Mesothelial cell of epicardium (in vitro differentiated cells): ENCODE data around the gene RBM20. TPM values are rescaled to one million over a fixed set of nuclear protein-coding genes. Genes with fewer than 3 reads are reported as not detected.
A peak's percentile ranks its signal among the peaks of the same experiment; 100 is the strongest.

Experiments
- DNase-seq, 2 experiments: peaks; one replicate each; pipeline ENCODE4 v3.0.0; 2021; ENCODE audit warnings: low spot score in 2 of 2; ENCODE audit not compliant: unreplicated experiment in 2 of 2
- H3K27ac Mint-ChIP-seq: 2 replicates; pipeline ENCODE4 v1.8.0; 2021; ENCODE audit warnings: mixed read lengths
- H3K27me3 Mint-ChIP-seq: 2 replicates; pipeline ENCODE4 v1.8.0; 2021; ENCODE audit warnings: low read depth, mixed read lengths
- H3K36me3 Mint-ChIP-seq: 2 replicates; pipeline ENCODE4 v1.8.0; 2021; ENCODE audit warnings: mixed read lengths
- H3K4me1 Mint-ChIP-seq: 2 replicates; pipeline ENCODE4 v1.8.0; 2021; ENCODE audit warnings: mixed read lengths
- H3K4me3 Mint-ChIP-seq: 2 replicates; pipeline ENCODE4 v1.8.0; 2021; ENCODE audit warnings: mild to moderate bottlenecking, moderate library complexity, mixed read lengths
- H3K9me3 Mint-ChIP-seq: 2 replicates; pipeline ENCODE4 v1.8.0; 2021; ENCODE audit warnings: mixed read lengths
- total RNA-seq: library from RNA; stranded (reverse); gene quantifications from 3 replicates; pipeline ENCODE4 v1.2.1, GENCODE V29; 2021
- TF ChIP-seq, protein P1 (sequence below): fragments of 200-600 bp; sonication (generic); IDR thresholded peaks from one replicate; pipeline ENCODE4 v1.5.0; 2021; ENCODE audit warnings: antibody characterized with exemption; ENCODE audit not compliant: unreplicated experiment

Gene RBM20
- total RNA-seq: 20.5 to 23.3 TPM (median 20.7 TPM) in 3 replicates

DNA sequence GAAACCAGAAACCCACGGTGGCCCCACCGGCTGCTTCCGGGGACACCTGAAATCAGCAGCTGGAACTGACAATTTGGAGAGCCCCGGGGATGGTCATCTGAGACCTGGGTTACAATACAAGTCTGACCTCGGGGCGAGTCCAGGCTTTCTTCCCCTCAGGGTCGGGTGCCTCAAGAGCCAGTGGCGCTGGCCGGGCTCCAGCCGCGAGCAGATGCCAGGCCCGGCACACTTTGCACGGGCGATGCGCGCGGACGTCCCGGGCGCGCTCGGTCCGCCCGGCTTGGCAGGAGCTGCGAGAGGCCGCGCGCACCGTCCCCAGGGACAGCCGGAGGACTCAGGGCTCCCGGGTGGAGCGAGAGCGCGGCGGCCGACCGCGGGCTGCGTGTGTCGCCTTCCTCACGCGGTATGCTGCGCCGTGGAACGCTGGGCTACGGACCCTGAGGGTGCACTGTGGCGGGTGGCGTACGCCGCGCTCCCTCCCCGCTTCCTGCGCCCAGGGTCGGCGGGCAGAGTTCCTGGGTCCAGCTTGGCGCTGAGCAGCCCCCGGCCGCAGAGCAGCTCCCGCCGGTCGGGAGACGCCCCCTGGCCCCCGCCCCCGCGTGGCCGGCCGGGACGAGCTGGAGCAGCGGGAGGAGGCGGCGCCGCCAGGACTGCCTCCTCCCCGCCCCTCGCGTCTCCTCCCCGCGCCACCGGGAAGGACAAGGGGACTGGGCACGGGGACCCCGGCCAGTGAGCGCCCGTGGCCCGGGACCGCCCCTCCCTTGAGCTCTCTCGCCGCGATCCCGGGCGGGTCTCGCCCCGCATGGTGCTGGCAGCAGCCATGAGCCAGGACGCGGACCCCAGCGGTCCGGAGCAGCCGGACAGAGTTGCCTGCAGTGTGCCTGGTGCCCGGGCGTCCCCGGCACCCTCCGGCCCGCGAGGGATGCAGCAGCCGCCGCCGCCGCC, at the start of gene RBM20:
Gene RBM20, plus strand, starts transcription at position 684 of the 945 bp plus-strand sequence. Its CDS starts 119 bp downstream, at position 803.
- Mint-ChIP-seq H3K27ac (peak within 1 kb of the TSS; percentile 95), H3K9me3 (no peaks in the 10 kb centered on the region), H3K27me3 (peaks cover 5% of the 10 kb centered on the region), H3K4me3 (peak within 1 kb of the TSS; percentile 86), H3K4me1 (peaks cover 64% of the 10 kb centered on the region), H3K36me3 (no peaks in the 10 kb centered on the region)
- DNase-seq: peak; percentile 48 to 71
- TF ChIP-seq, protein P1, sequence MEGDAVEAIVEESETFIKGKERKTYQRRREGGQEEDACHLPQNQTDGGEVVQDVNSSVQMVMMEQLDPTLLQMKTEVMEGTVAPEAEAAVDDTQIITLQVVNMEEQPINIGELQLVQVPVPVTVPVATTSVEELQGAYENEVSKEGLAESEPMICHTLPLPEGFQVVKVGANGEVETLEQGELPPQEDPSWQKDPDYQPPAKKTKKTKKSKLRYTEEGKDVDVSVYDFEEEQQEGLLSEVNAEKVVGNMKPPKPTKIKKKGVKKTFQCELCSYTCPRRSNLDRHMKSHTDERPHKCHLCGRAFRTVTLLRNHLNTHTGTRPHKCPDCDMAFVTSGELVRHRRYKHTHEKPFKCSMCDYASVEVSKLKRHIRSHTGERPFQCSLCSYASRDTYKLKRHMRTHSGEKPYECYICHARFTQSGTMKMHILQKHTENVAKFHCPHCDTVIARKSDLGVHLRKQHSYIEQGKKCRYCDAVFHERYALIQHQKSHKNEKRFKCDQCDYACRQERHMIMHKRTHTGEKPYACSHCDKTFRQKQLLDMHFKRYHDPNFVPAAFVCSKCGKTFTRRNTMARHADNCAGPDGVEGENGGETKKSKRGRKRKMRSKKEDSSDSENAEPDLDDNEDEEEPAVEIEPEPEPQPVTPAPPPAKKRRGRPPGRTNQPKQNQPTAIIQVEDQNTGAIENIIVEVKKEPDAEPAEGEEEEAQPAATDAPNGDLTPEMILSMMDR: no peak

DNA sequence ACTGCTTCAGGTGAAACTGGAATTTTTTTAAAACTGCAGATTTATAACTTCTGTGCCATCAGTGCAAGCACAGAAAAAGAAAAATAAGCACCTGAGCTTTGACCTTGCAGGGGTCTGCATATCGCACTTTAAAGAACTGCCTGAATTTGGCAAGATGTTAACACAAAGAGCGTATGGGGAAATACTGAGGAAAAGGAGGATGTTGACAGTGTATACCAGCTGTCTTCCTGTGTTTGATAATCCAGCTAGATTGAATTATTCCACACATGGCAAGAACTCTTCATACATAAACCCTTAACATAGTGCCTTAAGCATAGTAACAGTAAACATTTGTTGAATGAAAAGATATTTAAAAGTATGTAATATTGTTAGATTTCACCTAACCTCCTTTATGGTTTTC, 46.7 kb upstream of the RBM20 start:
- H3K27ac Mint-ChIP-seq: no peak overlapping the region
- DNase-seq: no peak
- no peaks in the 10 kb centered on the region for H3K9me3 Mint-ChIP-seq
- no peaks in the 10 kb centered on the region for H3K4me1 Mint-ChIP-seq
- H3K4me3 Mint-ChIP-seq: no peak overlapping the region
- H3K36me3 Mint-ChIP-seq: peaks cover 26% of the 10 kb centered on the region
- TF ChIP-seq, protein P1: no peak
- no peaks in the 10 kb centered on the region for H3K27me3 Mint-ChIP-seq

DNA sequence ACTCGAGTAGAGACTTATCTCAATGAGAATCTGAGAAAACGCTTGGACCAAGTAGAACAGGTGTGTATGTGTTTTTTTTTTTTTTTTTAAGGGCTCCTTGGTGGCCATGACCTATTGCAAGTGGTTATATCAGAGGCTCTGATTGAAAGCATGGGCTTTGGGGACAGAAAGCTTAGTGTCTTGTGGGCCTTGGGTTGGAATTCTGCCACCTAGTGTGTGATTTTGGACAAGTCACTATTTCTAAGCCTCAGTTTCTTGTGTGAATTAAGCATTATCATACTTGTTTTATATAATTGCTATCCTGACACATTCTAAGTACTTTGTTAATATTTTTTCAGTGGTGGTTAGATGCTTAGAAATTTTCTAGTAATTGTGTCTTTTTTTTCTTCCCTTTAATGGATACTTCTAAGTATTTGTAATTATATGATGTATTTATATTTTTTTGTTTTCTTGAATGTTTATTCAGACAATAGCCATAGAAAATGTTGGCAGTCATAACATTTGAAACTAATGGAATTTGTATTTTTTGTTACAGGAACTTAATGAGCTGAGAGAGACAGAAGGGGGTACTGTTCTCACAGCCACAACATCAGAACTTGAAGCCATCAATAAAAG, 43.5 kb upstream of the RBM20 start:
- Mint-ChIP-seq H3K4me3 (no peak overlapping the region), H3K9me3 (no peaks in the 10 kb centered on the region), H3K36me3 (peaks cover 26% of the 10 kb centered on the region), H3K4me1 (no peaks in the 10 kb centered on the region), H3K27ac (no peak overlapping the region), H3K27me3 (no peaks in the 10 kb centered on the region)
- TF ChIP-seq, protein P1: peak; percentile 51
- no peak for DNase-seq

DNA sequence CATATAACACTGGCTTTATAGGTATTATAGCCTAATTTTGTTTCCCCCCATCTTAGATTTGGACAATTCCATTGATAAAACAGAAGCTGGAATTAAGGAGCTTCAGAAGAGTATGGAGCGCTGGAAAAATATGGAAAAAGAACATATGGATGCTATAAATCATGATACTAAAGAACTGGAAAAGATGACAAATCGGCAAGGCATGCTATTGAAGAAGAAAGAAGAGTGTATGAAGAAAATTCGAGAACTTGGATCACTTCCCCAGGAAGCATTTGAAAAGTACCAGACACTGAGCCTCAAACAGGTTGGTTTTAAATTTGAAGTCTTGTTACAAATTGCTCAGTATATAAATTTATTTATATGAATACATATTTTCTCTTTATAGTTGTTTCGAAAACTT, 42.6 kb upstream of the RBM20 start:
- Mint-ChIP-seq H3K9me3 (no peaks in the 10 kb centered on the region), H3K27me3 (no peaks in the 10 kb centered on the region), H3K36me3 (peaks cover 23% of the 10 kb centered on the region), H3K4me1 (no peaks in the 10 kb centered on the region), H3K27ac (no peak overlapping the region), H3K4me3 (no peak overlapping the region)
- no peak for DNase-seq
- TF ChIP-seq, protein P1: no peak

DNA sequence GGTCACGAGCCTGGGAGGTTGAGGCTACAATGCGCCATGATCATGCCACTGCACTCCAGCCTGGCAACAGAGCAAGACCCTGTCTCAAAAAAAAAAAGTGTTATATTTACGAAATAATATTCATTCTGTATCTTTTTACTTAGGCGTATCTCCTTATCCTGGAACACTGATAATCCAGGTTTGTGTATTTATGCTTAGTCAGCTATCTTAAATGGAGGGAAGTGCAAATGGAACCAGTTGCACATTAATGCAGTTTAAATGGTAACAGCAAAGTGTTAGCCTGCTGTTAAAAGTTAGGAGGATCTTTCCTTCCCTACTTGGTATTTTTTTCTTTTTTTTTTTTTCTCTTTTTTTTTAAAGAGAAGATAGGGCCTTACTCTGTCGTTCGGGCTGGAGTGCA, 36.0 kb upstream of the RBM20 start:
- H3K36me3 Mint-ChIP-seq: peaks cover 11% of the 10 kb centered on the region

More for the DNA sequence above, 36.0 kb upstream of the RBM20 start:
- Mint-ChIP-seq H3K4me1 (peaks cover 21% of the 10 kb centered on the region), H3K27me3 (no peaks in the 10 kb centered on the region), H3K27ac (no peak overlapping the region), H3K9me3 (no peaks in the 10 kb centered on the region), H3K4me3 (no peak overlapping the region)
- DNase-seq: no peak
- TF ChIP-seq, protein P1: no peak
